Measurements from ENCODE around the gene PHKB. TPM values are rescaled to one million over a fixed set of nuclear protein-coding genes. Genes with fewer than 3 reads are reported as not detected.

PHKB gene
- total and polyA plus RNA-seq, 2 of the 8 experiments (the other 6 are each of a cell fraction or from before 2014, with no cell fraction given): 18.6 to 38.3 TPM

- CTCF ChIA-PET (ENCODE audit: partially characterized antibody): no interaction called here
- whole genome bisulfite sequencing, 2 experiments (ENCODE audit: extremely low coverage in 1 of 2, insufficient coverage in 1 of 2, insufficient read length in 1 of 2, insufficient replicate concordance in 2 of 2, low coverage in 1 of 2, low lambda C conversion rate in 2 of 2, missing lambda C conversion rate in 1 of 2): 96% methylated on average over 3 of the region's 3 CpGs; no CpG with 5 or more reads in 1 of the 2 experiments
- TF ChIP-seq KDM1A (IDR thresholded peaks at IDR 0.05; ENCODE audit: borderline replicate concordance, low read length) (no peak), RBBP5 (IDR thresholded peaks at IDR 0.05; ENCODE audit: borderline replicate concordance, low read depth, low read length) (no peak), E2F6 (IDR thresholded peaks at IDR 0.05) (no peak), TBP (IDR thresholded peaks at IDR 0.05; ENCODE audit: low read depth, low read length) (no peak), GABPA (IDR thresholded peaks at IDR 0.05; ENCODE audit: borderline replicate concordance, insufficient read depth, low read length) (no peak), CTBP2 (IDR thresholded peaks at IDR 0.05; ENCODE audit: borderline replicate concordance, insufficient read depth, insufficient read length, low read length) (no peak), NRF1 (IDR thresholded peaks at IDR 0.05; ENCODE audit: low read depth, low read length) (no peak), SP2 (IDR thresholded peaks at IDR 0.05; ENCODE audit: low read length) (no peak), ATF2 (IDR thresholded peaks at IDR 0.05; ENCODE audit: low read length) (no peak), ATF3 (IDR thresholded peaks at IDR 0.05; ENCODE audit: insufficient read depth, low read depth, low read length) (no peak), SIRT6 (IDR thresholded peaks at IDR 0.05; ENCODE audit: low read length) (no peak), TAF1 (IDR thresholded peaks at IDR 0.05; ENCODE audit: low read depth, low read length) (no peak)
Observed at GRCh38 chr16:47728205-47728604, 267.1 kb downstream of the PHKB start.

More at GRCh38 chr16:47728205-47728604, 267.1 kb downstream of the PHKB start:
- Histone ChIP-seq H3K79me1 (ENCODE audit: low read depth, low read length) (no peaks in the 10 kb centered on the region), H2BK120ac (replicated peaks; ENCODE audit: low read depth, low read length) (no peak overlapping the region), H3K23ac (ENCODE audit: insufficient read length) (no peak overlapping the region), H3K36me3 (ENCODE audit: control insufficient read depth in 2 of 4, insufficient read depth in 4 of 4, low read length in 3 of 4) (no peaks in the 10 kb centered on the region), H2BK5ac (ENCODE audit: low read depth, low read length) (no peak overlapping the region), H3K9me3 (ENCODE audit: insufficient read depth in 2 of 2, low read depth in 1 of 2, low read length in 1 of 2) (no peaks in the 10 kb centered on the region), H3K4me2 (ENCODE audit: insufficient read depth in 1 of 2, low read depth in 2 of 2, low read length in 2 of 2) (no peak overlapping the region), H3K9ac (replicated peaks in 1 of 4; ENCODE audit: extremely low read depth in 1 of 4, low read depth in 3 of 4, low read length in 3 of 4) (no peak overlapping the region), H2AFZ (ENCODE audit: low read length) (no peak overlapping the region), H2AK5ac (ENCODE audit: low read depth, low read length) (no peak overlapping the region), H2BK12ac (ENCODE audit: low read depth, low read length) (no peak overlapping the region), H3K23me2 (ENCODE audit: low read depth, low read length) (no peaks in the 10 kb centered on the region), H4K8ac (ENCODE audit: extremely low read depth, insufficient read depth, low read length) (no peak overlapping the region), H4K5ac (ENCODE audit: insufficient read length, low read depth, low read length) (no peak overlapping the region), H3K27me3 (replicated peaks in 1 of 4; ENCODE audit: control insufficient read depth in 3 of 4, extremely low read depth in 1 of 4, insufficient read depth in 3 of 4, low read length in 3 of 4) (no peaks in the 10 kb centered on the region), H3K56ac (replicated peaks; ENCODE audit: insufficient read length, low read depth, low read length) (no peak overlapping the region), H3K79me2 (ENCODE audit: control insufficient read depth in 1 of 2, insufficient read depth in 2 of 2, low read length in 2 of 2) (no peaks in the 10 kb centered on the region), H4K91ac (replicated peaks; ENCODE audit: insufficient read length, low read length) (no peak overlapping the region), H3K4me1 (replicated peaks in 1 of 4; ENCODE audit: control insufficient read depth in 3 of 4, insufficient read depth in 4 of 4, low read length in 3 of 4) (peaks cover 0 to 11% (median 3%) of the 10 kb centered on the region in 4 experiments; a peak in 2 of 7 replicates), H2BK20ac (ENCODE audit: low read length) (0 out of 2 replicates have a peak overlapping the region, but pooled peaks have one; percentile 49), H3K18ac (ENCODE audit: extremely low read depth, low read length) (no peak overlapping the region), H2BK15ac (ENCODE audit: low read length) (no peak overlapping the region), H4K20me1 (replicated peaks in 1 of 2; ENCODE audit: control insufficient read depth in 1 of 2, insufficient read depth in 2 of 2, low read length in 2 of 2) (no peaks in the 10 kb centered on the region), H3K14ac (ENCODE audit: insufficient read length) (no peak overlapping the region), H3K27ac (ENCODE audit: low read depth, low read length) (no peak overlapping the region), H3K4ac (replicated peaks; ENCODE audit: insufficient read length, low read depth, low read length) (no peak overlapping the region), H3K4me3 (ENCODE audit: extremely low read depth in 1 of 4, insufficient read depth in 2 of 4, low read depth in 3 of 4, low read length in 4 of 4) (no peak overlapping the region)
- DNase-seq (ENCODE audit: low read depth in 1 of 2, low spot score in 2 of 2) (no peak), FAIRE-seq (no peak)
- POLR2A ChIA-PET (ENCODE audit: partially characterized antibody): no interaction called here

Measured in H1 (cell line).